Hepatocyte (in vitro differentiated cells): ENCODE results near the gene ATP6V0D1. TPM values are rescaled to one million over a fixed set of nuclear protein-coding genes. Genes with fewer than 3 reads are reported as not detected.

ENCODE experiments used
- DNase-seq: peaks from one replicate; pipeline ENCODE4 v3.0.0-alpha.2; 2016; ENCODE audit warnings: low spot score
- H2AFZ ChIP-seq: fragments of 200-600 bp; sonication (generic); 2 replicates; pipeline ENCODE4 v1.6.0; 2016; ENCODE audit warnings: antibody characterized with exemption, mild to moderate bottlenecking
- H3K27ac ChIP-seq: fragments of 200-600 bp; sonication (generic); 2 replicates; pipeline ENCODE4 v1.5.1; 2016; ENCODE audit warnings: mild to moderate bottlenecking
- H3K27me3 ChIP-seq: fragments of 200-600 bp; sonication (generic); 2 replicates; pipeline ENCODE4 v1.6.1; 2016
- H3K36me3 ChIP-seq: fragments of 200-600 bp; sonication (generic); replicated peaks from 2 replicates; pipeline ENCODE4 v1.5.1; 2016; ENCODE audit warnings: low read depth; ENCODE audit not compliant: insufficient read depth
- H3K4me1 ChIP-seq: fragments of 200-600 bp; sonication (generic); 2 replicates; pipeline ENCODE4 v1.5.1; 2016; ENCODE audit warnings: mild to moderate bottlenecking, moderate library complexity; ENCODE audit not compliant: insufficient read depth
- H3K4me2 ChIP-seq: fragments of 200-600 bp; sonication (generic); 2 replicates; pipeline ENCODE4 v1.6.0; 2016
- H3K4me3 ChIP-seq: fragments of 200-600 bp; sonication (generic); 2 replicates; pipeline ENCODE4 v1.5.1; 2016; ENCODE audit warnings: mild to moderate bottlenecking
- H3K79me2 ChIP-seq: fragments of 200-600 bp; sonication (generic); 2 replicates; pipeline ENCODE4 v1.6.0; 2017; ENCODE audit warnings: mild to moderate bottlenecking
- H3K9me2 ChIP-seq: fragments of 200-600 bp; sonication (generic); replicated peaks from 2 replicates; pipeline ENCODE4 v1.6.0; 2017; ENCODE audit warnings: mild to moderate bottlenecking; ENCODE audit not compliant: insufficient read depth
- H3K9me3 ChIP-seq: fragments of 200-600 bp; sonication (generic); 2 replicates; pipeline ENCODE4 v1.5.1; 2016; ENCODE audit warnings: low read depth, mild to moderate bottlenecking
- H4K20me1 ChIP-seq: fragments of 200-600 bp; sonication (generic); 2 replicates; pipeline ENCODE4 v1.6.0; 2016; ENCODE audit warnings: mild to moderate bottlenecking; ENCODE audit not compliant: insufficient read depth, poor library complexity, severe bottlenecking
- EZH2 ChIP-seq: fragments of 200-600 bp; sonication (generic); IDR thresholded peaks from 2 replicates; pipeline ENCODE4 v1.6.1; 2016; ENCODE audit warnings: antibody characterized with exemption, mild to moderate bottlenecking, borderline replicate concordance
- EZH2phosphoT487 ChIP-seq: fragments of 200-600 bp; sonication (generic); IDR thresholded peaks from one replicate; pipeline ENCODE4 v1.6.1; 2018; ENCODE audit warnings: antibody characterized with exemption, mild to moderate bottlenecking, low read depth, moderate library complexity; ENCODE audit not compliant: unreplicated experiment, severe bottlenecking
- WGBS: methylation state at CpG from one replicate; pipeline ENCODE4 v1.1.6; 2016; ENCODE audit warnings: low lambda C conversion rate; ENCODE audit errors: missing lambda C conversion rate; 5-methylcytosine and 5-hydroxymethylcytosine counted together
- polyA plus RNA-seq: library from polyadenylated mRNA; unstranded; fragments of >200 nt; fragmentation: Nextera tagmentation; extraction: Ambion mirVana; gene quantifications from 2 replicates; pipeline ENCODE4 v1.2.1, GENCODE V29; 2016
- total RNA-seq: library from RNA; depleted of rRNA; stranded (reverse); fragments of >200 nt; gene quantifications from 2 replicates; pipeline ENCODE4 v1.2.3, GENCODE V29; 2014
- TF ChIP-seq, protein P1 (sequence below): fragments of 200-600 bp; sonication (generic); IDR thresholded peaks from 2 replicates; pipeline ENCODE4 v1.5.1; 2016; ENCODE audit warnings: antibody characterized with exemption, mild to moderate bottlenecking; ENCODE audit not compliant: poor library complexity

Gene ATP6V0D1
- total and polyA plus RNA-seq, 2 experiments from 2014 or later = 157 to 223 TPM

DNA sequence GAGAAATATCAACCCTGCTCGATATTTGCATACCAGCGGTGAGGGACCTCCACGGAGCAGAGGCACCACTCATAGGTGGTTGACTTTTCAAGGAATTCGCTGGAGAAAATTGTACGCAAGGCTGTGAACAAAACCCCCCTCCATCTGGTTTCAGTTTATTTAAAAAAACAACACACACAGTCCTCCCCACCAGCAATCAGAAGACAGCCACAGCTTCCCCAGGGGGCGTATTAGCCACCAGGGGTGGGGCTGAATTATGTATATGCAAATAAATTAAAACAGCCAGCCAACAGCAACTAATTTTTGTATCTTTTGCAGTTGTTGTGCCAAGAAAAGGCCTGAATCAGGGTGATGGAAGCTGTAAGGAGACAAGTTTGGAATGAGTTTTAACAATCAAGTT lies 55.9 kb downstream of the ATP6V0D1 start:
- Histone ChIP-seq H3K27ac (no peak overlapping the region), H3K4me3 (no peak overlapping the region)
- WGBS = 33% methylated on average over 6 of the region's 6 CpGs

DNA sequence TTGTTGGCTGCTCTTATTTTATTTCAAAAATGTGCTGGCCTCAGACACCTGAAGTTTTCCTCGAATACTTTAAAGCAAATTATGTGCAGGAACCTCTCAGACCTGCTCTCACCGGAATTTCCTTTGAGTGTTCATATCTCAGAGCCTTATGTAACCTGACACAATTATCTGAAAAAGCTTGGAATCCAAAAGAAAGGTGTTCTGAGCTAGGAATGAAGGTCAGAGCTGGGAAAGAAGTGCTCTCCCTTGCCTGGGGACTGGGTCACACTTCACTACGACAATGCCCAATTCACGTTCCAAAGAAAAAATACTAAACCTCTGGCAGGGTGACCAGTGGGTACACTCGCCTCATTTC lies 56.7 kb downstream of the ATP6V0D1 start:
- TF ChIP-seq, protein P1, sequence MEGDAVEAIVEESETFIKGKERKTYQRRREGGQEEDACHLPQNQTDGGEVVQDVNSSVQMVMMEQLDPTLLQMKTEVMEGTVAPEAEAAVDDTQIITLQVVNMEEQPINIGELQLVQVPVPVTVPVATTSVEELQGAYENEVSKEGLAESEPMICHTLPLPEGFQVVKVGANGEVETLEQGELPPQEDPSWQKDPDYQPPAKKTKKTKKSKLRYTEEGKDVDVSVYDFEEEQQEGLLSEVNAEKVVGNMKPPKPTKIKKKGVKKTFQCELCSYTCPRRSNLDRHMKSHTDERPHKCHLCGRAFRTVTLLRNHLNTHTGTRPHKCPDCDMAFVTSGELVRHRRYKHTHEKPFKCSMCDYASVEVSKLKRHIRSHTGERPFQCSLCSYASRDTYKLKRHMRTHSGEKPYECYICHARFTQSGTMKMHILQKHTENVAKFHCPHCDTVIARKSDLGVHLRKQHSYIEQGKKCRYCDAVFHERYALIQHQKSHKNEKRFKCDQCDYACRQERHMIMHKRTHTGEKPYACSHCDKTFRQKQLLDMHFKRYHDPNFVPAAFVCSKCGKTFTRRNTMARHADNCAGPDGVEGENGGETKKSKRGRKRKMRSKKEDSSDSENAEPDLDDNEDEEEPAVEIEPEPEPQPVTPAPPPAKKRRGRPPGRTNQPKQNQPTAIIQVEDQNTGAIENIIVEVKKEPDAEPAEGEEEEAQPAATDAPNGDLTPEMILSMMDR = no peak
- H3K36me3 ChIP-seq = no peaks in the 10 kb centered on the region
- H2AFZ ChIP-seq = no peak overlapping the region
- WGBS = 41% methylated on average over 5 of the region's 5 CpGs
- H3K9me2 ChIP-seq = no peaks in the 10 kb centered on the region
- no peaks in the 10 kb centered on the region for H4K20me1 ChIP-seq
- H3K4me2 ChIP-seq = no peak overlapping the region
- no peak overlapping the region for H3K4me3 ChIP-seq
- no peak overlapping the region for H3K27ac ChIP-seq
- H3K27me3 ChIP-seq = peaks cover 9% of the 10 kb centered on the region
- peaks cover 12% of the 10 kb centered on the region for H3K4me1 ChIP-seq
- no peaks in the 10 kb centered on the region for H3K79me2 ChIP-seq
- DNase-seq = no peak
- no peaks in the 10 kb centered on the region for H3K9me3 ChIP-seq

More for the DNA sequence above, 55.9 kb downstream of the ATP6V0D1 start:
- Histone ChIP-seq H3K9me2 (no peaks in the 10 kb centered on the region), H3K79me2 (no peaks in the 10 kb centered on the region), H2AFZ (no peak overlapping the region), H3K36me3 (no peaks in the 10 kb centered on the region), H4K20me1 (no peaks in the 10 kb centered on the region), H3K4me1 (peaks cover 12% of the 10 kb centered on the region), H3K27me3 (peaks cover 17% of the 10 kb centered on the region), H3K4me2 (peak overlapping the region; percentile 21), H3K9me3 (no peaks in the 10 kb centered on the region)
- TF ChIP-seq EZH2phosphoT487 = no peak
- TF ChIP-seq, protein P1 = no peak
- TF ChIP-seq EZH2 = no peak
- no peak for DNase-seq

DNA sequence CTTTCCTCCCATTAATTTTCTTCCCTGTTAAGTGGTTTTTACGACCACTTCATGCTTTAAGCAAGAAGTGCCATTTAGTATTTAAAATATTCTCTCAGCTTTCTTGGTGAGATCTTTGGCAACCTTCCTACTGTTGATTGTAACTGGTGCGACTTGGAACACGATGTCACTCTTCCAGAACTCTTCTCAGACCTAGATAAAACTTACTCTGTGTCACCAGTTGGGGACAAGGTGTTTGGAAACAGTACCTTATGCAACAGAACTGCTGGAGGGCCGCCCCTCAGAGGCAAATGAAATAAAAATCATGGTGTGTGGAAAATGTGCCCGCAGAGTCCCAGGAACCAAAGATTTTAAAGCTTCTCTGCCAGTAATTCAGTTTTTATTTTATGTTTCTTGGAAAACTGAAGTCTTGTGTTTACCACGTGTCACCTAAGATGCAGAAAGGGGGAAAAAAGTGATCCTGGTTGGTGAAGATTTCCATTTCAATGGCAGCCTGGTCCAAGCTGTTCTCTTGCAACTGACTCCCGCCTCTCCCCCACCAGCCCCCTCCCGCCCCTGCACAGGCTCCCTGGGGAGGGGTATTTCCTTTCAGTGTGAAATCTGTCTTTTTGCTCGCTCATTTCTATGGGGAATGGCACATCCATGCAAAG lies 57.2 kb downstream of the ATP6V0D1 start:
- H3K79me2 ChIP-seq = no peaks in the 10 kb centered on the region
- no peak overlapping the region for H3K4me2 ChIP-seq
- H2AFZ ChIP-seq = no peak overlapping the region
- H3K27me3 ChIP-seq = peaks cover 4% of the 10 kb centered on the region
- TF ChIP-seq EZH2phosphoT487 (no peak), EZH2 (no peak)
- TF ChIP-seq, protein P1 = no peak
- 37% methylated on average over 9 of the region's 9 CpGs for WGBS
- H3K27ac ChIP-seq = no peak overlapping the region
- no peak overlapping the region for H3K4me3 ChIP-seq
- H4K20me1 ChIP-seq = no peaks in the 10 kb centered on the region
- H3K4me1 ChIP-seq = peaks cover 12% of the 10 kb centered on the region
- no peaks in the 10 kb centered on the region for H3K9me3 ChIP-seq
- no peaks in the 10 kb centered on the region for H3K9me2 ChIP-seq
- no peak for DNase-seq
- no peaks in the 10 kb centered on the region for H3K36me3 ChIP-seq

- no peaks in the 10 kb centered on the region for H4K20me1 ChIP-seq
- H3K4me1 ChIP-seq = peaks cover 12% of the 10 kb centered on the region
- no peaks in the 10 kb centered on the region for H3K36me3 ChIP-seq
- 92% methylated on average over 5 of the region's 5 CpGs for WGBS
- H3K4me3 ChIP-seq = no peak overlapping the region
- H3K79me2 ChIP-seq = no peaks in the 10 kb centered on the region
- H3K4me2 ChIP-seq = no peak overlapping the region
- H2AFZ ChIP-seq = no peak overlapping the region
- H3K9me2 ChIP-seq = no peaks in the 10 kb centered on the region
- no peak for TF ChIP-seq EZH2
- TF ChIP-seq EZH2phosphoT487 = no peak
- TF ChIP-seq, protein P1 = no peak
- no peak for DNase-seq
- H3K27me3 ChIP-seq = peaks cover 3% of the 10 kb centered on the region
- no peaks in the 10 kb centered on the region for H3K9me3 ChIP-seq
- no peak overlapping the region for H3K27ac ChIP-seq
Measured at GRCh38 chr16:67423015-67423414, 57.9 kb downstream of the ATP6V0D1 start.
